HG03097 (cell line): ENCODE results near the gene TMEM200C.

Experiments
- ATAC-seq: cut with Tn5 transposase; IDR thresholded peaks from one replicate; pipeline ENCODE4 v1.9.1; 2021; ENCODE audit not compliant: unreplicated experiment, low FRiP score

The TMEM200C gene

GRCh38 chr18:5895299-5895875, at the start of gene TMEM200C:
Gene TMEM200C (minus strand): TSS chr18:5895522. CDS start chr18:5892063, 3,459 bp downstream.
- ATAC-seq: no peak

- no peak for ATAC-seq
Observed at GRCh38 chr18:5944448-5944847, 49.1 kb upstream of the TMEM200C start.

GRCh38 chr18:5943514-5943913, 48.2 kb upstream of the TMEM200C start:
- no peak for ATAC-seq

- no peak for ATAC-seq
Observed at GRCh38 chr18:5942591-5942990, 47.3 kb upstream of the TMEM200C start.

- no peak for ATAC-seq
Observed at GRCh38 chr18:5941890-5942289, 46.6 kb upstream of the TMEM200C start.

- no peak for ATAC-seq
Observed at GRCh38 chr18:5939801-5940667, 44.7 kb upstream of the TMEM200C start.

GRCh38 chr18:5937795-5938194, 42.5 kb upstream of the TMEM200C start:
- no peak for ATAC-seq

GRCh38 chr18:5937121-5937520, 41.8 kb upstream of the TMEM200C start:
- no peak for ATAC-seq

GRCh38 chr18:5930789-5931188, 35.5 kb upstream of the TMEM200C start:
- no peak for ATAC-seq

GRCh38 chr18:5918205-5918858, 23.0 kb upstream of the TMEM200C start:
- no peak for ATAC-seq

GRCh38 chr18:5914951-5915350, 19.6 kb upstream of the TMEM200C start:
- no peak for ATAC-seq

GRCh38 chr18:5914016-5914415, 18.7 kb upstream of the TMEM200C start:
- ATAC-seq: no peak

- no peak for ATAC-seq
Observed at GRCh38 chr18:5912566-5912965, 17.2 kb upstream of the TMEM200C start.

GRCh38 chr18:5909125-5909524, 13.8 kb upstream of the TMEM200C start:
- no peak for ATAC-seq

GRCh38 chr18:5903386-5903785, 8.1 kb upstream of the TMEM200C start:
- ATAC-seq: no peak

- no peak for ATAC-seq
Observed at GRCh38 chr18:5900262-5900661, 4.9 kb upstream of the TMEM200C start.

- no peak for ATAC-seq
Observed at GRCh38 chr18:5899835-5900234, 4.5 kb upstream of the TMEM200C start.

- ATAC-seq: no peak
Observed at GRCh38 chr18:5895876-5896740, 786 bp upstream of the TMEM200C start.

GRCh38 chr18:5894611-5895298, 567 bp downstream of the TMEM200C start:
- no peak for ATAC-seq

- ATAC-seq: no peak
Observed at GRCh38 chr18:5893956-5894610, 1.2 kb downstream of the TMEM200C start.
